ENCODE results near the gene OSTM1. TPM values are rescaled to one million over a fixed set of nuclear protein-coding genes. Genes with fewer than 3 reads are reported as not detected.
"Not testable (repeated sequence)": the region's sequence is repeated elsewhere in the genome, so short reads cannot be mapped to it uniquely, and the experiment has no call there.

The OSTM1 gene
- total RNA-seq, 1 donor from 2014 or later, result 12.2 TPM

- not testable (repeated sequence) for DNase-seq
These were observed 58.3 kb downstream of the OSTM1 start for GRCh38 chr6:108016283-108016682.

GRCh38 chr6:108013787-108014439 is 60.6 kb downstream of the OSTM1 start:
- no peak for DNase-seq

- DNase-seq, result no peak
These were observed 64.6 kb downstream of the OSTM1 start for GRCh38 chr6:108009894-108010293.

- not testable (repeated sequence) for DNase-seq
These were observed 65.3 kb downstream of the OSTM1 start for GRCh38 chr6:108009258-108009657.

GRCh38 chr6:108008363-108008762 is 66.2 kb downstream of the OSTM1 start:
- no peak for DNase-seq

GRCh38 chr6:108005961-108006360 is 68.6 kb downstream of the OSTM1 start:
- DNase-seq, result no peak

GRCh38 chr6:108004861-108005260 is 69.7 kb downstream of the OSTM1 start:
- no peak for DNase-seq

- DNase-seq, result peak; percentile 2
These were observed 71.9 kb downstream of the OSTM1 start for GRCh38 chr6:108002365-108003221.

GRCh38 chr6:108001696-108002231 is 72.8 kb downstream of the OSTM1 start:
- no peak for DNase-seq

GRCh38 chr6:108000259-108000658 is 74.3 kb downstream of the OSTM1 start:
- not testable (repeated sequence) for DNase-seq

- DNase-seq, result no peak
These were observed 75.2 kb downstream of the OSTM1 start for GRCh38 chr6:107999341-107999740.

- no peak for DNase-seq
These were observed 82.6 kb downstream of the OSTM1 start for GRCh38 chr6:107991772-107992550.

Small RNA genes lying within 50 kb of the gene (small RNA-seq; reads per million reads assigned to genes)
- not detected for gene RF00019 (ENCODE audit: low replicate concordance)

Other genes starting within 250 kb of the OSTM1 start
- 51.6 TPM for gene SEC63, start 116.5 kb downstream of the OSTM1 start, total RNA-seq
- gene NR2E1, start 91.3 kb upstream of the OSTM1 start, total RNA-seq, result not detected
- 166 TPM for gene SNX3, start 186.3 kb upstream of the OSTM1 start, total RNA-seq
- 5.8 TPM for gene AFG1L, start 220.3 kb upstream of the OSTM1 start, total RNA-seq

Measured in skin of body (tissue), 3 donors.